ENCODE data around the gene TAF11L12.
"Not testable (repeated sequence)": the region's sequence is repeated elsewhere in the genome, so short reads cannot be mapped to it uniquely, and the experiment has no call there.

TAF11L12 gene

DNA sequence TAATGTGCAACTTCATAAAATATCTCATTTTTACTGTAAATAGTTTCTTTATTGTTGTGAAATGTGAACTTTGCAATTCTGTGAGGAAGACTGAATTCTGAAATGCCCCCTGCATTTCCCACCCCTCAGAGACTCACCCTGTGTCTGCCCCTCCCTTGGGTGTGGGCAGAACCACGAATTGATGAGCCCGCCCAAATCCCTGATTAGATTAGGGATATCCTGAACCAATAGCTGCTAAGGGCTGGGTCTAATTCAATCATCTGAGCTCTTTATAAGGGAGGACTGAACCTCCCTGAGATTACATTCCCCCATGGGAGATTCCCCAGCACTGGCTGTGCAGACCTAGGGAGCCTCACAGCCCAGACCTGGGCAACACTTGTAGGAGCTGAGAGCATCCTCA, at the start of gene TAF11L12:
TAF11L12 (plus strand) TSS at position 301 of the 400 bp plus-strand sequence.
- not testable (repeated sequence) for DNase-seq

DNA sequence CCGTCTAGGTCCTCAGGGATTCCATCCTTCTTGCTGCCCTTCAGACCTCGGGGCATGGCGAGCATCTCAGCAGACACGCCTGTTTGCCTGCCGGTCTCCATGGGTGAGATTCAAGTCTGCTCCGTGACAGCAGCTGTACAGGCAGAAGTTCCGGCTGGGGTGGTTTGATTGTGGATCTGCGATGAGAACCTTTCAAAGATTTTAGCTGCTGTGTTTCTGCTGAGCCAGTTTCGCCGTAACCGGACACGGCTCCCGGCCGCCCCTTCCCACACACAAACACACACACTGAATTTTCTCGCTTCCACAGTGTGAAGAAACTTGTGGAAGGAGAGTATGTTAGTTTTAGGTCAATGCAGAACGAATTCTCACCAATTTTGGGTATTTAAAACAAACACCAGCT, 24.5 kb upstream of the TAF11L12 start, which contains the start of gene TAF11L7:
TAF11L7 (minus strand) TSS at position 101 of the 400 bp plus-strand sequence.
- DNase-seq = not testable (repeated sequence)

DNA sequence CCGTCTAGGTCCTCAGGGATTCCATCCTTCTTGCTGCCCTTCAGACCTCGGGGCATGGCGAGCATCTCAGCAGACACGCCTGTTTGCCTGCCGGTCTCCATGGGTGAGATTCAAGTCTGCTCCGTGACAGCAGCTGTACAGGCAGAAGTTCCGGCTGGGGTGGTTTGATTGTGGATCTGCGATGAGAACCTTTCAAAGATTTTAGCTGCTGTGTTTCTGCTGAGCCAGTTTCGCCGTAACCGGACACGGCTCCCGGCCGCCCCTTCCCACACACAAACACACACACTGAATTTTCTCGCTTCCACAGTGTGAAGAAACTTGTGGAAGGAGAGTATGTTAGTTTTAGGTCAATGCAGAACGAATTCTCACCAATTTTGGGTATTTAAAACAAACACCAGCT, 19.3 kb upstream of the TAF11L12 start, which contains the start of gene TAF11L8:
TAF11L8 (minus strand) TSS at position 101 of the 400 bp plus-strand sequence.
- not testable (repeated sequence) for DNase-seq

DNA sequence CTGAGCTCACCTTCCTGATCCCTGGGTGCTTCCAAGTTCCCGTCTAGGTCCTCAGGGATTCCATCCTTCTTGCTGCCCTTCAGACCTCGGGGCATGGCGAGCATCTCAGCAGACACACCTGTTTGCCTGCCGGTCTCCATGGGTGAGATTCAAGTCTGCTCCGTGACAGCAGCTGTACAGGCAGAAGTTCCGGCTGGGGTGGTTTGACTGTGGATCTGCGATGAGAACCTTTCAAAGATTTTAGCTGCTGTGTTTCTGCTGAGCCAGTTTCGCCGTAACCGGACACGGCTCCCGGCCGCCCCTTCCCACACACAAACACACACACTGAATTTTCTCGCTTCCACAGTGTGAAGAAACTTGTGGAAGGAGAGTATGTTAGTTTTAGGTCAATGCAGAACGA, 15.9 kb upstream of the TAF11L12 start, which contains the start of gene TAF11L9:
TAF11L9 (minus strand) TSS at position 140 of the 400 bp plus-strand sequence.
- not testable (repeated sequence) for DNase-seq

DNA sequence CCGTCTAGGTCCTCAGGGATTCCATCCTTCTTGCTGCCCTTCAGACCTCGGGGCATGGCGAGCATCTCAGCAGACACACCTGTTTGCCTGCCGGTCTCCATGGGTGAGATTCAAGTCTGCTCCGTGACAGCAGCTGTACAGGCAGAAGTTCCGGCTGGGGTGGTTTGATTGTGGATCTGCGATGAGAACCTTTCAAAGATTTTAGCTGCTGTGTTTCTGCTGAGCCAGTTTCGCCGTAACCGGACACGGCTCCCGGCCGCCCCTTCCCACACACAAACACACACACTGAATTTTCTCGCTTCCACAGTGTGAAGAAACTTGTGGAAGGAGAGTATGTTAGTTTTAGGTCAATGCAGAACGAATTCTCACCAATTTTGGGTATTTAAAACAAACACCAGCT, 12.5 kb upstream of the TAF11L12 start, which contains the start of gene TAF11L10:
TAF11L10 (minus strand) TSS at position 101 of the 400 bp plus-strand sequence.
- not testable (repeated sequence) for DNase-seq

DNA sequence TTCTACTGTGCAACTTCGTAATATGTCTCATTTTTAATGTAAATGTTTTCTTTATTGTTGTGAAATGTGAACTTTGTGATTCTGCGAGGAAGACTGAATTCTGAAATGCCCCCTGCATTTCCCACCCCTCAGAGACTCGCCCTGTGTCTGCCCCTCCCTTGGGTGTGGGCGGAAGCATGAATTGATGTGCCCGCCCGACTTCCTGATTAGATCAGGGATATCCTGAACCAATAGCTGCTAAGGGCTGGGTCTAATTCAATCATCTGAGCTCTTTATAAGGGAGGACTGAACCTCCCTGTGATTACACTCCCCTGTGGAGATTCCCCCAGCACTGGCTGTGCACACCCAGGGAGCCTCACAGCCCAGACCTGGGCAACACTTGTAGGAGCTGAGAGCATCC, 6.3 kb upstream of the TAF11L12 start, which contains the start of gene TAF11L11:
TAF11L11 (plus strand) TSS at position 304 of the 400 bp plus-strand sequence.
- DNase-seq = not testable (repeated sequence)

DNA sequence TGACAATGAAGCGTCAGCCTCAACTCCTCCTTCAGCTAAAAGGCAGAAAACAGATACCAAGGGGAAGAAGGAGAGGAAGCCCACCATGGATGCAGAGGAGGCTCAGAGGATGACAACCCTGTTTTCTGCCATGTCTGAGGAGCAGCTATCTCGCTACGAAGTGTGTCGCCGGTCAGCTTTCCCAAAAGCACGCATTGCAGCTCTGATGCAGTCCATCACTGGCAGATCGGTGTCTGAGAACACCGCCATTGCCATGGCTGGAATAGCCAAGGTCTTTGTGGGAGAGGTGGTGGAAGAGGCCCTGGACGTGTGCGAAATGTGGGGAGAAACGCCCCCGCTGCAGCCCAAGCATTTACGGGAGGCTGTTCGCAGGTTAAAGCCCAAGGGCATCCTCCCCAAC, 5.2 kb upstream of the TAF11L12 start:
- no peak for DNase-seq

DNA sequence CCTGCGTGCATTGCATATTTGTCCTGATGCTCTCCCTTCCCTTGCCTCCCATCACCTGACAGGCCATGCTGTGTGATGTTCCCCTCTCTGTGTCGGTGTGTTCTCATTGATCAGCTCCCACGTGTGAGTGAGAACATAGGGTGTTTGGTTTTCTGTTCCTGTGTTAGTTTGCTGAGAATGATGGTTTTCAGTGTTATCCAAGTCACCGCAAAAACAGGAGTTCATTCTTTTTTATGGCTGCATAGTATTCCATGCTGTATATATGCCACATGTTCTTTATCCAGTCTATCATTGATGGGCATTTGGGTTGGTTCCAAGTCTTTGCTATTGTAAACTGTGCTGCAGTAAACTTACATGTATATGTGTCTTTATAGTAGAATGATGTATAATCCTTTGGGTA, 2.7 kb upstream of the TAF11L12 start:
- DNase-seq = not testable (repeated sequence)

DNA sequence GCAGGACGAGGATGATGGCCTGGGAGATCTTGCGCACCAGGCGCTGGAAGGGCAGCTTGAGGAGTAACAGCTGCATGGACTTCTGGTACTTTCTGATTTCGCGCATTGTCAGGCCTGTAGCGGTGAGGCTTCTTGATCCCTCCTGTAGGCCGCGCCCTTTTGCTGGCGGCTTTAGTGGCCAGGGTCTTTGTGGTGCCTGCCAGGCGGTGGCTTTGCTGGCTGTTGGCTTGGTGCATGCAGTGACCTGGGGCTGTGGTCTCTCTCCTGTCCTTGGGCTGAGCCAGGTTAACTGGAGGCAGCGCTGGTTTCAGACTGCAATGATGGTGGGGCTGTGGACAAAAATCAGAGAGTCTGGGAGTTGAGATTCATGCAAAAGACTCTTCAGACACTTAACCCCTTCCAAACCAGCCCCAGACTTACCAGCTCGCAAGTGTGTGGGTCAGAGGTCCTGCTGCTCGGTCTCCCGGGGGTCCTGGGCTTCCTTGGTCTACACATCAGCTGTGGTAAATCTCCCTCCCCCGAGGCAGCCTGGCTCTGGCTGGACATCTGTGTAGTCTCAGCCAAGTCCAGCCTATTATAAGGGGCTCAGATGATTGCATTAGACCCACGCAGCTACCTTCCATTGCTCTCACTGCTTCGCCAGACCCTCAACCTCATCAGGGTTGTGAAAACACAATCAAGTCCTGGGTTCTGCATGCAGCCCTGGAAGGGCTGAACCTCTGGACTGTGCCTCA, 4.8 kb downstream of the TAF11L12 start:
- DNase-seq = no peak

DNA sequence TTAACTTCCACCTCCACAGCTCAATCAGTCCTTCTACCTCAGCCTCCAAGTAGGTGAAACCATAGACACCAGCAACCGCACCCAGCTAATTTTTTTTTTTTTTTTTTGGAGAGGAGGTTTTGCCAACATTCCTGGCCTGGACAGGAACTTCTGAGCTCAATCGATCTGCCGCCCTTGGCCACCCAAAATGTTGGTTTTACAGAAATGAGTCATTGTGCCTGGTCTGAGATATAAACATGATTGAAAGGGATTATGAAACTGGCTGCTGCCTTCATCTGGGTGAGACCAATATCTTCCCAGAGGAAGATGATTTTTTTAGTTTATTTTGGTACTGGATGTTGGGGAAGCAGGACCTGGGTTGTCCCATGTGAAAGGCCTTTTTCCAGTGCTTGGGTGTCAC, 9.2 kb downstream of the TAF11L12 start:
- DNase-seq = no peak

DNA sequence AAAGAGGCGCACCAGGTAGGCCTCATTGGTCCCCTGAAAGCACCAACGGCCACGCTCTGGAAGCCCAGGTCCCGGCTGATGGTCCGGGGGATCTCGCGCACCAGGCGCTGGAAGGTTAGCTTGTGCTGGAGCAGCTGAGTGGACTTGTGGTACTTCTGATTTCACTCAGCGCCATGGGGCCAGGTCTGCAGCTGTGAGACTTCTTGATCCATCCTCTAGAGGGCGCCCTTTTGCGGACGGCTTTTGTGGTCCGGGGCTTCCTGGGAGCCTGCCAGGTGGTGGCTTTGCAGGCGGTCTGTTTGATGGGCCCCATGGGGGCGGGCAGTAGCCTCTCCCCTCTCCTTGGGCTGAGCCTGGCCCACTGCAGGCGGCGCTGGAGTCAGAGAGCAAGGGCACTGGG, 10.4 kb downstream of the TAF11L12 start:
- DNase-seq = no peak

DNA sequence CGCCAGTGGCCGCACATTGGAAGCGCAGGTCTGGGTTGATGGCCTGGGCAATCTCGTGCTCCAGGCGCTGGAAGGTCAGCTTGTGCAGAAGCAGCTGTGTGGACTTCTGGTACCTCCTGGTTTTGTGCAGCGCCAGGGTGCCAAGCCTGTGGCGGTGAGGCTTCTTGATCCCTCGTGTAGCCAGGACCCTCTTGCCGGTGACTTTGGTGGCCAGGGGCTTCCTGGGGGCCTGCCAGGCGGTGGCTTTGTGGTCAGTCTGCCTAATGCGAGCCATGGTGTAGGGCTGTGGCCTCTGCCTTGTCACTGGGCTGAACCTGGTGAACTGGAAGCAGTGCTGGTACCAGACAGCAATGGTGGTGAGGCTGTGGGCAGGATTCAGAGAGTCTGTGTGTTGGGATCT, 15.5 kb downstream of the TAF11L12 start:
- DNase-seq = no peak

DNA sequence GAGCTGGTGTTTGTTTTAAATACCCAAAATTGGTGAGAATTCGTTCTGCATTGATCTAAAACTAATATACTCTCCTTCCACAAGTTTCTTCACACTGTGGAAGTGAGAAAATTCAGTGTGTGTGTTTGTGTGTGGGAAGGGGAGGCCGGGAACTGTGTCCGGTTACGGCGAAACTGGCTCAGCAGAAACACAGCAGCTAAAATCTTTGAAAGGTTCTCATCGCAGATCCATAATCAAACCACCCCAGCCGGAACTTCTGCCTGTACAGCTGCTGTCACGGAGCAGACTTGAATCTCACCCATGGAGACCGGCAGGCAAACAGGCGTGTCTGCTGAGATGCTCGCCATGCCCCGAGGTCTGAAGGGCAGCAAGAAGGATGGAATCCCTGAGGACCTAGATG, 21.6 kb downstream of the TAF11L12 start, which contains the start of gene TAF11L13:
TAF11L13 (plus strand) TSS at position 301 of the 400 bp plus-strand sequence.
- not testable (repeated sequence) for DNase-seq

DNA sequence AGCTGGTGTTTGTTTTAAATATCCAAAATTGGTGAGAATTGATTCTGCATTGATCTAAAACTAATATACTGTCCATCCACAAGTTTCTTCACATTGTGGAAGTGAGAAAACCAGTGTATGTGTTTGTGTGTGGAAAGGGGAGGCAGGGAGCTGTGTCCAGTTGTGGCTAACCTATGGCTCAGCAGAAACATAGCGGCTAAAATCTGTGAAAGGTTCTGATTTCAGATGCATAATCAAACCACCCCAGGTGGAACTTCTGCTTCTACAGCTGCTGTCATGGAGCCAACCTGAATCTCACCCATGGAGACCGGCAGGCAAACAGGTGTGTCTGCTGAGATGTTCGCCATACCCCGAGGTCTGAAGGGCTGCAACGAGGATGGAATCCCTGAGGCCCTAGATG, 24.0 kb downstream of the TAF11L12 start, which contains the start of gene TAF11L14:
TAF11L14 (plus strand) TSS at position 301 of the 400 bp plus-strand sequence.
- DNase-seq = no peak

DNA sequence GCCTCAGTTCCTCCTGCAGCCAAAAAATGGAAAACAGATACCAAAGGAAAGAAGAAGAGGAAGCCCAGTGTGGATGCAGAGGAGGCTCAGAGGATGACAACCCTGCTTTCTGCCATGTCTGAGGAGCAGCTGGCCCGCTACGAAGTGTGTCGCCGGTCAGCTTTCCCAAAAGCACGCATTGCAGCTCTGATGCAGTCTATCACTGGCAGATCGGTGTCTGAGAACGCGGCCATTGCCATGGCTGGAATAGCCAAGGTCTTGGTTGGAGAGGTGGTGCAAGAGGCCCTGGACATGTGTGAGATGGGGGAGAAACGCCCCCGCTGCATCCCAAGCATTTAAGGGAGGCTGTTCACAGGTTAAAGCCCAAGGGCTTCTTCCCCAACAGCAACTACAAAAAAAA, 39.0 kb downstream of the TAF11L12 start:
- DNase-seq = not testable (repeated sequence)

DNA sequence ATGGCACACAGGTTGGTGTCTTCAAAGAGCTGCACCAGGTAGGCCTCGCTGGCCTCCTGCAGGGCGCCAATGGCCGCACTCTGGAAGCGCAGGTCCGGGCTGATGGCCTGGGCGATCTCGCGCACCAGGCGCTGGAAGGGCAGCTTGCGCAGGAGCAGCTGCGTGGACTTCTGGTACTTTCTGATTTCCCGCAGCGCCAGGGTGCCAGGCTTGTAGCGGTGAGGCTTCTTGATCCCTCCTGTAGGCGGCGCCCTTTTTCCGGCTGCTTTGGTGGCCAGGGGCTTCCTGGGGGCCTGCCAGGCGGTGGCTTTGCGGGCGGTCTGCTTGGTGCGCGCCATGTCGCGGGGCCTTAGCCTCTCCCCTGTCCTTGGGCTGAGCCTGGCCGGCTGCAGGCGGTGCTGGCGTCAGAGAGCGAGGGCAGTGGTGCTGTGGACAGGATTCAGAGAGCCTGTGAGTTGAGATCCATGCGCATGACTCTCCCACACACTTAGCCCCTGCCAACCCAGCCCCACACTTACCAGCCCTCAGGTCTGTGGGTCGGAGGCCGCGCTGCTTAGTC, 45.1 kb downstream of the TAF11L12 start:
- not testable (repeated sequence) for DNase-seq

DNA sequence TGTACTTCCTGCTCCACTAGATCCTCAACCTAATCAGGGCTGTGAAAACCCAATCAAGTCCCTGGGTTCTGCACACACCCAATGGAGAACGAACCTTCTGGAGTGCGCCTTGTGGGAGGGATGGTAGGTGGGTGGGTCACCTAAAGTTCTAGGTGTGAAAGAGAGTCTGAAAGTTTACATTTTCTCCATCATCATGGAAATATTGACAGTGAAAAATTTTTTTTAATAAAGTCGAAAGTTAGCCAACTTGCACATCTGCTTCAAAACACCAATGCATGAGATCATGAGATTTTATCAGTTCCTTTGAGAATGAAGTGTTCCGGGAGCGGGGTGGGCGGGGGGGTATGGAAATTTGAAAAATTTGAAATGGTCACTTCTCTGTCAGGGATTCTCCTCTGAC, 45.7 kb downstream of the TAF11L12 start:
- DNase-seq = no peak
